ENCODE data around the gene EHMT1. TPM values are rescaled to one million over a fixed set of nuclear protein-coding genes. Genes with fewer than 3 reads are reported as not detected.

The EHMT1 gene
- total and polyA plus RNA-seq, 10 of the 15 experiments (the other 5 are each of a cell fraction or from before 2014, with no cell fraction given), result 2.9 to 100 (median 48.1) TPM

DNA sequence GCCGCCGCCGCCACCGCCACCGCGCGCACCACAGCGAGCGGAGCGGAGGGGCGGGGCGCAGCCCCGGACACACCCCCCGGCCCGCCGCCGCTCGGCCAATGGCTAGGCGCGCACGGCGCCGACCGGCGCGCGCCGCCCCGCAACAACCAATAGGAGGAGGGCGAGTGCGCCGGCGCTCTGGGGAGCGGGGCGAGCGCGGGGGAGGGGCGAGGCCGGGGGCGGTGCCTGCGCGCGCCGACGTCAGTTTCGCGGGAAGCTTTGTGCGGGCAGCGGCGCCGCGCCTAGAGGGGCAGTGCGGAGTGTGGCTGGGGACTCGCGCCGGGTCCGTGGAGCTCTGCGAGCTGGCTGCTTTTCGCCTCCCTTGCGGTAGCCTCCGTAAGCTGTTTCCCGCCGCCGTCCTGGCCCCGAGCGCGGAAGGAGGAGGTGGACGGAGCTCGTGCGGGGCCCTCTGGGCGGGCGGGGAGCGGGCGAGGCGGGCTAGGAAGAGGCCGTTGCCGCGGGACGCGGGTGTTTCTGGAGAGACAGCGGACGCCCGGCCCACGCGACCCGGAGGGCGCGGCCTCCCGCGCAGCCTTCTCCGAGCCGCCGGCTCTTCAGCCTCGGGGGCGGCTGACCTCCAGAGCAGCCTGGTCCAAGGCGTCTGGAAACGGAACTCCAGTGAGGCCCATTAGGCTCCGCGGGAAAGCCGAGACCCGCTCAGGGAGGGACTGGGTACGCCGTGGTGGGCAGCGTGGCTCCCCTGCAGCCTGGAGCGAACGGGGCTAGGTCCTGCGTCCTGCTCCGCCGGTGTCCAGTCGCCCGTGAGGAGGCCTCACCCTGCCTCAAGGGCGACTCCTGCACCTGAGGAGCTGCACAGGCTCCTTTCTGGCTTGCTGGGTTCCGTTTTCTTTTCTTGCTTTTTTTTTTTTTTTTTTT is 28.1 kb upstream of the EHMT1 start, which contains the start of gene ZMYND19 (continued):
- TF ChIP-seq, protein P1, sequence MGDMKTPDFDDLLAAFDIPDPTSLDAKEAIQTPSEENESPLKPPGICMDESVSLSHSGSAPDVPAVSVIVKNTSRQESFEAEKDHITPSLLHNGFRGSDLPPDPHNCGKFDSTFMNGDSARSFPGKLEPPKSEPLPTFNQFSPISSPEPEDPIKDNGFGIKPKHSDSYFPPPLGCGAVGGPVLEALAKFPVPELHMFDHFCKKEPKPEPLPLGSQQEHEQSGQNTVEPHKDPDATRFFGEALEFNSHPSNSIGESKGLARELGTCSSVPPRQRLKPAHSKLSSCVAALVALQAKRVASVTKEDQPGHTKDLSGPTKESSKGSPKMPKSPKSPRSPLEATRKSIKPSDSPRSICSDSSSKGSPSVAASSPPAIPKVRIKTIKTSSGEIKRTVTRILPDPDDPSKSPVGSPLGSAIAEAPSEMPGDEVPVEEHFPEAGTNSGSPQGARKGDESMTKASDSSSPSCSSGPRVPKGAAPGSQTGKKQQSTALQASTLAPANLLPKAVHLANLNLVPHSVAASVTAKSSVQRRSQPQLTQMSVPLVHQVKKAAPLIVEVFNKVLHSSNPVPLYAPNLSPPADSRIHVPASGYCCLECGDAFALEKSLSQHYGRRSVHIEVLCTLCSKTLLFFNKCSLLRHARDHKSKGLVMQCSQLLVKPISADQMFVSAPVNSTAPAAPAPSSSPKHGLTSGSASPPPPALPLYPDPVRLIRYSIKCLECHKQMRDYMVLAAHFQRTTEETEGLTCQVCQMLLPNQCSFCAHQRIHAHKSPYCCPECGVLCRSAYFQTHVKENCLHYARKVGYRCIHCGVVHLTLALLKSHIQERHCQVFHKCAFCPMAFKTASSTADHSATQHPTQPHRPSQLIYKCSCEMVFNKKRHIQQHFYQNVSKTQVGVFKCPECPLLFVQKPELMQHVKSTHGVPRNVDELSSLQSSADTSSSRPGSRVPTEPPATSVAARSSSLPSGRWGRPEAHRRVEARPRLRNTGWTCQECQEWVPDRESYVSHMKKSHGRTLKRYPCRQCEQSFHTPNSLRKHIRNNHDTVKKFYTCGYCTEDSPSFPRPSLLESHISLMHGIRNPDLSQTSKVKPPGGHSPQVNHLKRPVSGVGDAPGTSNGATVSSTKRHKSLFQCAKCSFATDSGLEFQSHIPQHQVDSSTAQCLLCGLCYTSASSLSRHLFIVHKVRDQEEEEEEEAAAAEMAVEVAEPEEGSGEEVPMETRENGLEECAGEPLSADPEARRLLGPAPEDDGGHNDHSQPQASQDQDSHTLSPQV (IDR thresholded peaks at IDR 0.05), result no peak
- TF ChIP-seq SP1 (IDR thresholded peaks at IDR 0.05; ENCODE audit: low read depth, low read length) (peak; percentile 72), TARDBP (IDR thresholded peaks at IDR 0.05; ENCODE audit: borderline replicate concordance) (no peak), LARP7 (IDR thresholded peaks at IDR 0.05) (peak; percentile 60), CHD2 (IDR thresholded peaks at IDR 0.05; ENCODE audit: borderline replicate concordance, low read depth, low read length) (0 out of 2 replicates have a peak, but pooled peaks have one; percentile 28), EP300 (IDR thresholded peaks at IDR 0.05; ENCODE audit: borderline replicate concordance in 1 of 2, control insufficient read depth in 1 of 2, low read depth in 2 of 2, low read length in 2 of 2) (no peak), MAX (IDR thresholded peaks at IDR 0.05; ENCODE audit: low read depth, low read length) (0 out of 2 replicates have a peak, but pooled peaks have one; percentile 18), POLR2A (IDR thresholded peaks at IDR 0.05; ENCODE audit: low read depth, low read length) (peak; percentile 74), TAF1 (IDR thresholded peaks at IDR 0.05; ENCODE audit: borderline replicate concordance, low read depth, low read length) (no peak), NR2C1 (IDR thresholded peaks at IDR 0.05) (peak; percentile 30; the same call in 1 of the 2 replicates), E4F1 (IDR thresholded peaks at IDR 0.05; ENCODE audit: borderline replicate concordance, partially characterized antibody) (no peak)
- TF ChIP-seq, protein P2, sequence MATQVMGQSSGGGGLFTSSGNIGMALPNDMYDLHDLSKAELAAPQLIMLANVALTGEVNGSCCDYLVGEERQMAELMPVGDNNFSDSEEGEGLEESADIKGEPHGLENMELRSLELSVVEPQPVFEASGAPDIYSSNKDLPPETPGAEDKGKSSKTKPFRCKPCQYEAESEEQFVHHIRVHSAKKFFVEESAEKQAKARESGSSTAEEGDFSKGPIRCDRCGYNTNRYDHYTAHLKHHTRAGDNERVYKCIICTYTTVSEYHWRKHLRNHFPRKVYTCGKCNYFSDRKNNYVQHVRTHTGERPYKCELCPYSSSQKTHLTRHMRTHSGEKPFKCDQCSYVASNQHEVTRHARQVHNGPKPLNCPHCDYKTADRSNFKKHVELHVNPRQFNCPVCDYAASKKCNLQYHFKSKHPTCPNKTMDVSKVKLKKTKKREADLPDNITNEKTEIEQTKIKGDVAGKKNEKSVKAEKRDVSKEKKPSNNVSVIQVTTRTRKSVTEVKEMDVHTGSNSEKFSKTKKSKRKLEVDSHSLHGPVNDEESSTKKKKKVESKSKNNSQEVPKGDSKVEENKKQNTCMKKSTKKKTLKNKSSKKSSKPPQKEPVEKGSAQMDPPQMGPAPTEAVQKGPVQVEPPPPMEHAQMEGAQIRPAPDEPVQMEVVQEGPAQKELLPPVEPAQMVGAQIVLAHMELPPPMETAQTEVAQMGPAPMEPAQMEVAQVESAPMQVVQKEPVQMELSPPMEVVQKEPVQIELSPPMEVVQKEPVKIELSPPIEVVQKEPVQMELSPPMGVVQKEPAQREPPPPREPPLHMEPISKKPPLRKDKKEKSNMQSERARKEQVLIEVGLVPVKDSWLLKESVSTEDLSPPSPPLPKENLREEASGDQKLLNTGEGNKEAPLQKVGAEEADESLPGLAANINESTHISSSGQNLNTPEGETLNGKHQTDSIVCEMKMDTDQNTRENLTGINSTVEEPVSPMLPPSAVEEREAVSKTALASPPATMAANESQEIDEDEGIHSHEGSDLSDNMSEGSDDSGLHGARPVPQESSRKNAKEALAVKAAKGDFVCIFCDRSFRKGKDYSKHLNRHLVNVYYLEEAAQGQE (IDR thresholded peaks at IDR 0.05; ENCODE audit: low read depth, low read length), result no peak
- TF ChIP-seq, protein P3, sequence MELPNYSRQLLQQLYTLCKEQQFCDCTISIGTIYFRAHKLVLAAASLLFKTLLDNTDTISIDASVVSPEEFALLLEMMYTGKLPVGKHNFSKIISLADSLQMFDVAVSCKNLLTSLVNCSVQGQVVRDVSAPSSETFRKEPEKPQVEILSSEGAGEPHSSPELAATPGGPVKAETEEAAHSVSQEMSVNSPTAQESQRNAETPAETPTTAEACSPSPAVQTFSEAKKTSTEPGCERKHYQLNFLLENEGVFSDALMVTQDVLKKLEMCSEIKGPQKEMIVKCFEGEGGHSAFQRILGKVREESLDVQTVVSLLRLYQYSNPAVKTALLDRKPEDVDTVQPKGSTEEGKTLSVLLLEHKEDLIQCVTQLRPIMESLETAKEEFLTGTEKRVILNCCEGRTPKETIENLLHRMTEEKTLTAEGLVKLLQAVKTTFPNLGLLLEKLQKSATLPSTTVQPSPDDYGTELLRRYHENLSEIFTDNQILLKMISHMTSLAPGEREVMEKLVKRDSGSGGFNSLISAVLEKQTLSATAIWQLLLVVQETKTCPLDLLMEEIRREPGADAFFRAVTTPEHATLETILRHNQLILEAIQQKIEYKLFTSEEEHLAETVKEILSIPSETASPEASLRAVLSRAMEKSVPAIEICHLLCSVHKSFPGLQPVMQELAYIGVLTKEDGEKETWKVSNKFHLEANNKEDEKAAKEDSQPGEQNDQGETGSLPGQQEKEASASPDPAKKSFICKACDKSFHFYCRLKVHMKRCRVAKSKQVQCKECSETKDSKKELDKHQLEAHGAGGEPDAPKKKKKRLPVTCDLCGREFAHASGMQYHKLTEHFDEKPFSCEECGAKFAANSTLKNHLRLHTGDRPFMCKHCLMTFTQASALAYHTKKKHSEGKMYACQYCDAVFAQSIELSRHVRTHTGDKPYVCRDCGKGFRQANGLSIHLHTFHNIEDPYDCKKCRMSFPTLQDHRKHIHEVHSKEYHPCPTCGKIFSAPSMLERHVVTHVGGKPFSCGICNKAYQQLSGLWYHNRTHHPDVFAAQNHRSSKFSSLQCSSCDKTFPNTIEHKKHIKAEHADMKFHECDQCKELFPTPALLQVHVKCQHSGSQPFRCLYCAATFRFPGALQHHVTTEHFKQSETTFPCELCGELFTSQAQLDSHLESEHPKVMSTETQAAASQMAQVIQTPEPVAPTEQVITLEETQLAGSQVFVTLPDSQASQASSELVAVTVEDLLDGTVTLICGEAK (IDR thresholded peaks at IDR 0.05; ENCODE audit: borderline replicate concordance), result no peak

Measured in GM12878 (cell line).